Measurements from ENCODE around the gene ECM2. TPM values are rescaled to one million over a fixed set of nuclear protein-coding genes. Genes with fewer than 3 reads are reported as not detected.

ECM2 gene
- total and polyA plus RNA-seq, 2 of the 8 experiments (the other 6 are each of a cell fraction or from before 2014, with no cell fraction given): not detected

- Histone ChIP-seq H3K9ac (replicated peaks in 1 of 4; ENCODE audit: extremely low read depth in 1 of 4, low read depth in 3 of 4, low read length in 3 of 4) (no peak overlapping the region), H3K27ac (ENCODE audit: low read depth, low read length) (no peak overlapping the region), H3K27me3 (replicated peaks in 1 of 4; ENCODE audit: control insufficient read depth in 3 of 4, extremely low read depth in 1 of 4, insufficient read depth in 3 of 4, low read length in 3 of 4) (no peaks in the 10 kb centered on the region), H3K36me3 (ENCODE audit: control insufficient read depth in 2 of 4, insufficient read depth in 4 of 4, low read length in 3 of 4) (no peaks in the 10 kb centered on the region), H2AK5ac (ENCODE audit: low read depth, low read length) (no peak overlapping the region), H3K23ac (ENCODE audit: insufficient read length) (no peak overlapping the region), H4K8ac (ENCODE audit: extremely low read depth, insufficient read depth, low read length) (no peak overlapping the region), H3K4me1 (replicated peaks in 1 of 4; ENCODE audit: control insufficient read depth in 3 of 4, insufficient read depth in 4 of 4, low read length in 3 of 4) (peaks cover 0 to 6% (median 0%) of the 10 kb centered on the region in 4 experiments; a peak in 1 of 7 replicates), H4K5ac (ENCODE audit: insufficient read length, low read depth, low read length) (no peak overlapping the region), H3K79me1 (ENCODE audit: low read depth, low read length) (no peaks in the 10 kb centered on the region), H3K18ac (ENCODE audit: extremely low read depth, low read length) (no peak overlapping the region), H3K14ac (ENCODE audit: insufficient read length) (no peak overlapping the region), H2BK120ac (replicated peaks; ENCODE audit: low read depth, low read length) (no peak overlapping the region), H2BK12ac (ENCODE audit: low read depth, low read length) (no peak overlapping the region), H3K56ac (replicated peaks; ENCODE audit: insufficient read length, low read depth, low read length) (no peak overlapping the region), H2BK5ac (ENCODE audit: low read depth, low read length) (no peak overlapping the region), H4K20me1 (replicated peaks in 1 of 2; ENCODE audit: control insufficient read depth in 1 of 2, insufficient read depth in 2 of 2, low read length in 2 of 2) (no peaks in the 10 kb centered on the region), H4K91ac (replicated peaks; ENCODE audit: insufficient read length, low read length) (no peak overlapping the region), H3K4me2 (ENCODE audit: insufficient read depth in 1 of 2, low read depth in 2 of 2, low read length in 2 of 2) (no peak overlapping the region), H3K9me3 (ENCODE audit: insufficient read depth in 2 of 2, low read depth in 1 of 2, low read length in 1 of 2) (no peaks in the 10 kb centered on the region), H3K4me3 (ENCODE audit: extremely low read depth in 1 of 4, insufficient read depth in 2 of 4, low read depth in 3 of 4, low read length in 4 of 4) (no peak overlapping the region), H2BK15ac (ENCODE audit: low read length) (no peak overlapping the region), H3K79me2 (ENCODE audit: control insufficient read depth in 1 of 2, insufficient read depth in 2 of 2, low read length in 2 of 2) (no peaks in the 10 kb centered on the region), H2BK20ac (ENCODE audit: low read length) (no peak overlapping the region), H3K4ac (replicated peaks; ENCODE audit: insufficient read length, low read depth, low read length) (no peak overlapping the region), H3K23me2 (ENCODE audit: low read depth, low read length) (peaks cover 2% of the 10 kb centered on the region; the same call in 1 of the 2 replicates), H2AFZ (ENCODE audit: low read length) (no peak overlapping the region)
- FAIRE-seq (no peak), DNase-seq (ENCODE audit: low read depth in 1 of 2, low spot score in 2 of 2) (no peak)
- CTCF ChIA-PET (ENCODE audit: partially characterized antibody): no interaction called here
- 93% methylated on average over 3 of the region's 3 CpGs; no CpG with 5 or more reads in 1 of the 2 experiments for WGBS, 2 experiments (ENCODE audit: extremely low coverage in 1 of 2, insufficient coverage in 1 of 2, insufficient read length in 1 of 2, insufficient replicate concordance in 2 of 2, low coverage in 1 of 2, low lambda C conversion rate in 2 of 2, missing lambda C conversion rate in 1 of 2)
- POLR2A ChIA-PET (ENCODE audit: partially characterized antibody): no interaction called here
- TF ChIP-seq HDAC2 (IDR thresholded peaks at IDR 0.05; ENCODE audit: borderline replicate concordance in 1 of 2, low read depth in 2 of 2, low read length in 2 of 2) (no peak), CTBP2 (IDR thresholded peaks at IDR 0.05; ENCODE audit: borderline replicate concordance, insufficient read depth, insufficient read length, low read length) (no peak), CREB1 (IDR thresholded peaks at IDR 0.05) (no peak), EP300 (IDR thresholded peaks at IDR 0.05; ENCODE audit: borderline replicate concordance in 1 of 2, low read depth in 2 of 2, low read length in 2 of 2) (no peak), RNF2 (IDR thresholded peaks at IDR 0.05; ENCODE audit: borderline replicate concordance, low read depth, low read length, missing control alignments, poor library complexity, severe bottlenecking) (no peak), NRF1 (IDR thresholded peaks at IDR 0.05; ENCODE audit: low read depth, low read length) (no peak), NANOG (IDR thresholded peaks at IDR 0.05; ENCODE audit: insufficient read depth, low read depth, low read length, poor library complexity, severe bottlenecking) (no peak), FOSL1 (IDR thresholded peaks at IDR 0.05; ENCODE audit: insufficient read depth, low read depth, low read length) (no peak), CEBPB (IDR thresholded peaks at IDR 0.05; ENCODE audit: low read depth, low read length) (no peak), SRF (IDR thresholded peaks at IDR 0.05; ENCODE audit: low read depth, low read length) (no peak), TAF7 (optimal IDR thresholded peaks at IDR 0.05; ENCODE audit: borderline replicate concordance, low read depth, low read length) (no peak), CBX5 (IDR thresholded peaks at IDR 0.05; ENCODE audit: low read depth, low read length) (no peak), PHF8 (conservative IDR thresholded peaks at IDR 0.05; ENCODE audit: low read depth, low read length) (no peak)
Measured at GRCh38 chr9:92474587-92474986, 61.2 kb downstream of the ECM2 start.
